SHP77 treated with DMSO at 0.1 percent for 48 hours (cell line): ENCODE results near the gene TMPRSS6.

Experiments used
- DNase-seq: peaks from one replicate; lab custom pipeline; 2025; lab: John Stamatoyannopoulos, UW

The TMPRSS6 gene

GRCh38 chr22:37050913-37051312 is 58.6 kb downstream of the TMPRSS6 start:
- DNase-seq: no peak

DNA sequence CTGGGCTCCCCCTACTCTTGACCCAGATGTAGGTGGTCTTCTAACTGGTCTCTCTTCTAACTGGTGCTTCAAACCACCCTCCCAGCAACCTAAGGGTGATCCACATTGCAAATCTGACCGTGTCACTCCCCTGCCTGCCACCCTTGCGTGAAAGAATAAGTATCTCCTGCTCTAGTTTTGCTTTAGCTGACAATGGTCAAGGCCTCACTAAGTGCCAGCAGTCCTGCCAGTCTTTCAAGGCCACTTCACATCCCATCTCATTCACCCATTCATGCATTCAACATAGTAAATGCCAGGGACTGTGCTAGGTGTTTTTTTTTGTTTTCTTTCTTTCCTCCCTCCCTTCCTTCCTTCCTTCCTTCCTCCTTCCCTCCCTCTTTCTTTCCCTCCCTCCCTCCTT is 60.3 kb downstream of the TMPRSS6 start:
- DNase-seq: no peak

DNA sequence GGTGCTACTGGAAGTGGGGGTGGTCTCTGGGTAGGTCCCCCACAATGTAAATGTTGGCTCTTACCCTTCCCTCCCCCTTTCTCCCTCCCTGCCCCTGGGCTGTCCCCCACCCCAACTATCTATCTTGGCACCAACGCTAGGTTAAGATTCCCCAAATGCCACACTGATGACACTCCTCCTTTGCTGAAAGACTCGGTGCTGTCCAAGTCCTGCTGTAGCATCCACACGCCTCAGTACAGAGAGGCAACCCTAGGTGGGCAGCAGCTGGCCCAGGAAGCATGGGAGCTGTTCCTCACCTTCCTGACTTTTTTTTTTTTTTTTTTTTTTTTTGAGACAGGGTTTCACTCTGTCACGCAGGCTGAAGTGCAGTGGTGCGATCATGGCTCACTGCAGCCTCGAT is 61.4 kb downstream of the TMPRSS6 start:
- DNase-seq: no peak

DNA sequence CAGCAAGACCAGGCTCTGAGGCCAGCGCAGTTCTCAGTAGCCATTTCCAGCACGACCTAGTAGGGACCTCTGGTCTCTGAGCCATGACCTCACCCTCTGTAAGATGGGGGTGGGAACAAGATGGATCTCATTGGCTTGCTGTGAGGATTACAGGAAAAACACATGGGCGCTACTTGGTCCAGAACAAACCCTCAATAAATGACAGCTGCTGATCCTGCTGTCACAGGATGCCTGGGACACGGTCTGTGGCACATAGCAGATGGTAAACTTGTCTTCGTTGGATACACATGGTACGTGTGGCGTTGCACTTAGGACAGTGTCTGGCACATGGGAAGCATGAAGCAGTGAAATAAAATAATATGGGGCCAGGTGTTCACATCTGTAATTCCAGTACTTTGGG is 62.5 kb downstream of the TMPRSS6 start:
- no peak for DNase-seq

DNA sequence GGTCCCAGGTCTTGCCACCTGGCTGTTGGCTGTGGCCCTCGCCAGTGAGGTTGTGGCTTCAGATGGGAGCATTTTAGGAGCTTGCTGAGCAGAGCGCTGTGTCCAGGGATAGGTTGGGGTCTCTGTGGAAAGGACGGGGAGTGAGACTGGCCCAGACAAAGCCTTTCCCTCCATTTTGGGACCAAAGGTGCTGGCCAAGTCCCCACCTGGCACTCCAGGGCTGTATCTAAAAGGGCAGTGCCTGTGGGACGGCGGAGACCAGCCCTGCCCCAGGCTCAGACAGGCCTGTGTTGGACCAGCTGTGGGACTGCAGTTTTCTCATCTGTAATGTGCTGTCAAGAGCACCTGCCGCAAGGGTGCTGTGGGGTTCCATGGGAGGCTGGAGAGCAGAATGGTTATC is 62.9 kb downstream of the TMPRSS6 start:
- no peak for DNase-seq

DNA sequence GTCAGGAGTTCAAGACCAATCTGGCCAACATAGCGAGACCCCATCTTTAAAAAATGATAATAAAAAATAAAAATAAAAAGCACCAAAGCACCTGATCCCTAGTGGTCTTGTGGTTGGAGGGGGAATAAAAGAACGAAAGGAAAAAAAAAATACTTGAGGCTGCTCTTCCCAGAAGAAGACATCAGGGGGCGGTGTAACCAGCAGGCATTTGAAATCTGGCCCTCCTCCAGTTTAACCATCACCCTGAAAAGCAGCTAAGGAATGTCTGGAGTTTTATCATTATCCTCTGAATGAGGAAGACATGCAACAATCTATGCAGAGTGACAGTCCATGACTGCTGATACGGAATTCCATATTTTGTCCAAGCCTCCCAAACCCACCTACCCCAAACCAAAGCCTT is 63.6 kb downstream of the TMPRSS6 start:
- no peak for DNase-seq

DNA sequence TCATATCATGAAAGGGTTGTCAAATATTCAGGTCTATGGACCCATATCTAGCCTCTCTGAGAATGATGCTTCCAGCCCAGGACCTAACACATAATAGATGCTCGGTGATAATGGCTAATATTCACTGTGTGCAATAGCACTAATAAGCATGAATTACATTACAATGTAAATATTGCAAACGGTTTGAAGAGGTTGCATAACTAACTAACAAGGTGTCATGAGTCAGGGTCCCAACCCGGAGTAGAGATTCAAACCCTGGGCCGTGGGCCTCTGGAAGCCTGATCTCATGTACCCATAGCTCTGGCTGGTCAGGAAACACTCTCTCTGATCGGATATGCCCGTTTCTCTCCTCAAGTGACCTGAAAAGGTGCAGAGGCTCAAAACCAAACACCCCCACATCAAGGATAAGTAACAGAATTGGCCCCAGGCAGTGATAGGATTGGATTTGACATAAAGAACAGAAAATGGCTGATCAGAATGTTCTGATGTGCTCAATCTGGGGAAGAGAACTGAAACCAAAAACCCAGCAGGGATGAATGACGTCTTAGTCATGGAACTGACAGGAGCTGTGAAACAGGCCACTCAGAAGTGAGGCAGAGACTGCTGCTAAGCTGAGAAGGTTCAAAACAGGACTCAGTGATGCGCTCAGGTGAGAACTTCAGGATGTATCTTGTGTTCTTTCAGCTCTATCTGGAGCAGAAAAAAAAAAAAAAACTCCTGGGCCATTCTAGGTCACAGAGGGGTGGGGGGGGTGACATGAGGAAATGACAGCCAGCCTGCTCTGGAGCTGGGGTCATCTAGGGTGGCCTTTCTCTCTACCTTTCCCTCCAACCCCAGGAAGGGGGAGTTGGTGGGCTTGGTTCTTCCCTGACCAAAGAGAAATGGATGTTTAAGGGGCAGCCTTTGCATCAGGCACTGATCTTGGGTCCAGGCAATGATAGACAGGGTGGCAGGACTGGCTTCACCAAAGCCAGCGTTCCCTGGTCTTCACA is 64.6 kb downstream of the TMPRSS6 start:
- DNase-seq: no peak

GRCh38 chr22:37043828-37044538 is 65.5 kb downstream of the TMPRSS6 start:
- peak; percentile 49 for DNase-seq

DNA sequence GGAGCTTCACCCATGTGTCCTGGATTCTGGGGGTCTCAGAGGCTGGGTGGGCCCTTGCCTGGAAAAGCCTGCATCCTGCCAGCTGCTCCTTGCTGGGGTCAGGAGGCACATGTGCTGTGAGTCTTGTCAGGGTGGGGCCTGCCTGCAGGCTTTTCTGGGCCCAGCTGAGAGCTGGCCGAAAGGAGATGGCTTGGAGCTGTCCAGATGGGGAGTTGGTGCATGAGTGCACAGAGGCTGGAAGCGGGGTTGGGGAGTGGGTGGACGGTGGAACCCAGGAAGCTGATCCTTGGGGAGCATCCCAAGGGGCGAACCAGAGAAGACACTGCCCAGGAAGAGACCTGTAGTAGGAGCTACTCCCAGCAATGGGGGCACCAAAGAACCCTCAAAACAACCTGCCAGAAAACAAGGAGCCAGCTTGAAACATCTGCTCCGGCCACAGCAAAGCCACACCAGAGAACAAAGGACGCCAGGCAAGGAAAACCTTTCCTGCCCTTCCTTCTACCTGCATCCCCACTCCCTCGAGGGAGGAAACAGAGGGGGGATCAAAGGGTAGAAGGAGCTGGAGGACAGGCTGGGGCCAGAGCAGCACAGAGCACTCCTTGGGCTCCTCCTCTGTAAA is 66.2 kb downstream of the TMPRSS6 start:
- DNase-seq: no peak

DNA sequence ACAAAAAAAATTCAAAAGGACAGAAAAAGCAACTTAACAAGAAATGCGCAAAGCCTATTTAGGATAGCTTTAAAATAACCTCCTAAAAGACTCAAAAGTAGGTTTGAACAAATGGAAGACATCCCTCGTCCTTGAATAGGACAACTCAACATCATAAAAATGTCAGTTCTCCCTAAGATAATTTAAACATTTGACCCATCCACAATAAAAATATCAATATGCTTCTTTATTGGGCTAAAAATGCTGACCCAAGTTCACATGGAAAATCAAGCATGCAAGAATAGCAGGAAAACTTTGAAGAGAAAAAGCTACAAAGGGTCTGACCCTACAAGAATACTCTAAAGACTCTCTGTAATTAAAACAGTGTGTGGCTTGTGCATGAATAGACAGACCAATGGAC is 70.0 kb downstream of the TMPRSS6 start:
- DNase-seq: no peak

DNA sequence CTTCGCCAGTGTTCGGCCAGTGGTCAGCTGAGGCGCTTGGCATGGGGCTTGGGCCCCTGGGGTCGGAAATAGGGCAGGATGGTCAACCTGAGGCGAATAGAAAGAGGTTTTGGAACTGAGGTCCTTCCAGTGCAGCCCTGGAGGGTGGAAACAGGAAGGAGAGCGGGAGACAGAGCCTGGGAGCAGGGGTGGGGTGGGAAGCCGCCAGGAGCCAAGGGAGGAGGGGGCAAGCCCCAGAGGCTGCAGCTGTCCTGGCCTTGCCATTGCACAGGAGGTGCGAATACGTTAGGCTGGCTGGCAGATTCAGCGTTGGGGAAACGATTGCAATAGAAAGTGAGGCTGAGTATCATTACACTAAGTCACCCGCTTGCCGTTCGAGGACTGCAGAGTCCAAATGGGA is 71.8 kb downstream of the TMPRSS6 start:
- no peak for DNase-seq

DNA sequence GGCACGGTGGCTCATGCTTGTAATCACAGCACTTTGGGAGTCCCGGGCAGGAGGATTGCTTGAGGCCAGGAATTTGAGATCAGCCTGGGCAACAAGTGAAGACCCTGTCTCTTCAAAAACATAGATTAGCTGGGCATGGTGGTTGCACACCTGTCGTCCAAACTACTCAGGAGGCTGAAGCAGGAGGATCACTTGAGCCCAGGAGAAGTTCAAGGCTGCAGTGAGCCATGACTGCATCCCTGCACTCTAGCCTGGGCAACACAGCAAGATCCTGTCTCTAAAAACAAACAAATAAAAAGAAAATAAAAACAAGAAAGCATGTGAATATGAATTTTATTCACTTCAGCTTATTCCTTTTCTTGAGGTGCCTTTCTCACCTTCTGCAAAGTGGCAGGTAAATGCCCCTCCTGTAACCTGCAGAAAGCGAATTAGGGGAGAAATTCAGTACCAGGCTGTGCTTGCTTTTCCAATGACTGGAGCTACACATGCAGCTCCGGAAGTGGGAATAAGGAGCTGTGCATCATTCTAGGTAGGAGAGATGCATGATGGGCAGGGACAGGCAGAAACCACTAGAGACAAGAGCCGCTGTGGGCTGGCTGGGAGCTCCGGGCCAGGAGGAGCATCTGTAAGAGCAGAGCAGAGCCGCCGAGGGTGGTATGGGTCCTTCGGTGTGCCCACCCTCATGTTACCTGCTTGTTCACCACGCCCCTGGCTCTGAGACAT is 72.7 kb downstream of the TMPRSS6 start:
- DNase-seq: no peak

GRCh38 chr22:37033605-37034430 is 75.7 kb downstream of the TMPRSS6 start:
- DNase-seq: no peak

GRCh38 chr22:37032535-37033460 is 76.7 kb downstream of the TMPRSS6 start:
- no peak for DNase-seq

- no peak for DNase-seq
Observed at GRCh38 chr22:37032134-37032534, 77.4 kb downstream of the TMPRSS6 start.

- DNase-seq: no peak
Observed at GRCh38 chr22:37030560-37031281, 78.8 kb downstream of the TMPRSS6 start.

DNA sequence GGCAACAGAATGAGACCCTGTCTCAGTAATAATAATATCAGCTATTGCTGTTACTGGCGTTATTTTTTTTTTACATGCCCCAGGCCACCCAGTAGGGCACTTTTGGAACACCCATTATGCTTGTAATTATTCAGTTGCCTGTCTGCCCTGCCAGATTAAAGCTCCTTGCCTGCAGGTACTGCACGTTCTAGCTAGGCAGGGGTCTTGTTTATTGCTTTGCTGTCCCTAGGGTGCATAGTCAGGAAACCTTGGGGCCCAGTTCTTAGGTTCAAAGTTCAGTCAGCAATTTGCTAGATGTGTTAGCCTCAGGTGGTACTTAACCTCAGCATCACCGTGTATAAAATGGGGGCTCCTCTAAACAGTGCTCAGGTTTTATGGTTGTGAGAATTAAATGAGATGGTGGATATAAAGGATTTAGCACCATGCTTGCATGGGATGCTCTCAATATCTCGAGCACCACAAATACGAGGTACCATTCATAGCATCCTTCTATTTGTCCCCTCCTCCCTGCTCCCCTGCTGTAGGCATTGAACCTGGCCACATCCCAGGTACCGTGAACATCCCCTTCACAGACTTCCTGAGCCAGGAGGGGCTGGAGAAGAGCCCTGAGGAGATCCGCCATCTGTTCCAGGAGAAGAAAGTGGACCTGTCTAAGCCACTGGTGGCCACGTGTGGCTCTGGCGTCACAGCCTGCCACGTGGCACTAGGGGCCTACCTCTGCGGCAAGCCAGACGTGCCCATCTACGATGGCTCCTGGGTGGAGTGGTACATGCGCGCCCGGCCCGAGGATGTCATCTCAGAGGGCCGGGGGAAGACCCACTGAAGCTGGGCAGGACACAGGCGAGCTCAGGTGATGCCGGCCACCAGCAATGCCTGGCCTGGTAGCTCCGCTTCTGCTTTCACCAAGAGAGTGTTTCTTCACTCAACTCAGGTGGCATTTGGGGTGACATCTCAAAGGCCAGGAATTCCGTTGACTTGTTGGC is 80.5 kb downstream of the TMPRSS6 start:
- DNase-seq: no peak

GRCh38 chr22:37027556-37027955 is 82.0 kb downstream of the TMPRSS6 start:
- DNase-seq: no peak
